IPS-18c (cell line): ENCODE results near the gene HINT3.
"Not testable (repeated sequence)": the region's sequence is repeated elsewhere in the genome, so short reads cannot be mapped to it uniquely, and the experiment has no call there.

Experiments
- H3K4me3 ChIP-seq: 2 replicates; pipeline ENCODE4 v1.7.0; 2013; ENCODE audit warnings: low read depth, mild to moderate bottlenecking, low read length, moderate library complexity; ENCODE audit not compliant: insufficient read depth
- H3K9me3 ChIP-seq: one replicate; pipeline ENCODE4 v1.6.1; 2013; ENCODE audit warnings: mild to moderate bottlenecking, low read length, moderate library complexity; ENCODE audit not compliant: control insufficient read depth, insufficient read depth

HINT3 gene

DNA sequence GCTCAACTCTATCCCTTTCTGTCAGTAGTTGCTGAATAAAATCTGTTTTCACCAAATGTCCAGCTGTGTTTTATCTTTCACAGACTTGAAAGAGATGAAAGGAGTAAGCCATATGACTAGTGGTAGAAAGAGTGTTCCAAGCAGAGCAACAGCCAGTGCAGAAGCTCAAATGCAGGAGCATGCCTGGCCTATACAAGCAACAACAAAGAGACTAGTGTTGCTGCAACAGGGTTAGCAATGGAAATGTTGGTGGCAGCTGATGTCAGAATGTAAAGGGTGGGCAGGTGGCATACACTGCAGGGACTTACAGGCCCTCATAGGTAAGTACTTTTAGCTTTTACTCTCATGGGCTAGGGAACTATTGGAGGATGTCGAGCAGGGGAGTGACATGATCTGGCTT lies 5.2 kb upstream of the HINT3 start:
- Histone ChIP-seq H3K4me3 (no peak overlapping the region), H3K9me3 (no peaks in the 10 kb centered on the region)

DNA sequence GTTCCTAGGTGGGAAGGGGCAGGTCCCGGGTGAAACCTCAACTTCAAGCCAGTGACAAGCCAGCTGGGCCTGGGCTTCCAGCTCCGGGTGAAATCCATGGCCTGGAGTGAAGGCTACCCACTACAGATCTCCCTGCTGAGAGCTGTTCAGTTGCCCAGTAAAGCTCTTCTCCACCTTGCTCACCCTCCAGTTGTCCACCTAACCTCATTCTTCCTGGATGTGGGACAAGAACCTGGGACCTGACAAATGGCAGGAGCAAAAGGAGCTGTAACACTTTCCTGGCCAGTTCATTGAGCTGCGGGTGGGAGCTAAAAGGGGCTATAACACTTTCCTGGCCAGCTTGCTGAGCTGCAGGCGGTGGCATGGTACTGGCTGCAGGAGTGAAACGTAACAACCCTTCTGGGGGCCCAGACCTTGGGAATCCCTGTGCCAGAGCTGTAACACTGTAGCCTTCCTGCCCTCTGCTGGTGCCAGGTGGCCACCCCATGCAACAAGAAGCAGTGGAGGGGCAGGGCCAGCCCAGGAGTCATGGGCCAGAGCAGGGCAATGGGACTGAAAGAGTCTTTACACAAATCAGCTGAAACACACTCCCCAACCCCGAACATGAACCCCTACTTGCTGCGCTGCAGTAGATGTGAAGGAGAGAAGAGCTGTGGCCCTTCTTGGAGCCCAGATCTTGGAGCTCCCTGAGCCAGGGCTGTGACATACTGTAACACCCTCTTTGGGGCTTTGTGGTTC lies 3.6 kb upstream of the HINT3 start:
- Histone ChIP-seq H3K9me3 (no peaks in the 10 kb centered on the region), H3K4me3 (no peak overlapping the region)

- no peak overlapping the region for H3K4me3 ChIP-seq
- no peaks in the 10 kb centered on the region for H3K9me3 ChIP-seq
Observed at GRCh38 chr6:125953502-125953875, 3.1 kb upstream of the HINT3 start.

- Histone ChIP-seq H3K9me3 (no peaks in the 10 kb centered on the region), H3K4me3 (no peak overlapping the region)
Observed at GRCh38 chr6:125954735-125955339, 1.7 kb upstream of the HINT3 start.

GRCh38 chr6:125955973-125956372 lies 597 bp upstream of the HINT3 start:
- no peaks in the 10 kb centered on the region for H3K9me3 ChIP-seq
- H3K4me3 ChIP-seq, result peak overlapping the region; percentile 97; the same call in 1 of the 2 replicates

DNA sequence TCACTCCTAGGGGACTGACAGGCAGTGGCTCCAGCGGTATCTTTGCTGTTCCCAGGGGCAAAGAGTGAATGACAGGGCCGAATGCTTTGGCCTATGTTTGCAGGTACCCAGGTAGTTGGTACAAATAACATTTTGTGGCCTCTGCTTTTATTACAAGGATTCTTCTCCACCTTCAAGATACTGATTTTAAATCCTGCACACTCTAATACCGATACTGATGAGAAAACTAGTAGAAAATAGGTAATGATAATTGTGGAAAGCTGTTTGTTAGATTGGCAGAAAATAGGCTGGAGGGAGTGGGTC lies 772 bp downstream of the HINT3 start:
- H3K9me3 ChIP-seq, result no peaks in the 10 kb centered on the region

DNA sequence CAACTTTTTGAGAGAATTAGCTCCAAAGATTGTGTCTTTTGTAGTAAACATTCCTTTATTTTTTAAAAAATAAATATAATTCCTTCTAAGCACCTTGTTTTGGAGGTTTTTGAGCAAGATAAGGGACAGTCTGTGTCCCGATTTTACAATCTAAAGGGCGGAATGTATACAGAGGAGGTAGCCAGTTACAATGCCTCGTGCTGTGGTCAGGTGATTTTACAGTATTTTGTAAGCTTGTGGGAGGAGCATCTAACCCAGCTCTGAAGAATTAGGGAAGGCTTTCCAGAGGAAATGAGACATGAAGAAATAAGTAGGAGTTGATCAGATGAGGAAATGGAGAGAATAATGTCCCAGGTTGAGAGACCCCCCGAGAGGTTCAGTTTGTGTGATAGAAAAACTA lies 1.3 kb downstream of the HINT3 start:
- Histone ChIP-seq H3K4me3 (peak overlapping the region; percentile 97; the same call in 1 of the 2 replicates), H3K9me3 (no peaks in the 10 kb centered on the region)

More for the DNA sequence above, 772 bp downstream of the HINT3 start:
- H3K4me3 ChIP-seq, result peak overlapping the region; percentile 97

DNA sequence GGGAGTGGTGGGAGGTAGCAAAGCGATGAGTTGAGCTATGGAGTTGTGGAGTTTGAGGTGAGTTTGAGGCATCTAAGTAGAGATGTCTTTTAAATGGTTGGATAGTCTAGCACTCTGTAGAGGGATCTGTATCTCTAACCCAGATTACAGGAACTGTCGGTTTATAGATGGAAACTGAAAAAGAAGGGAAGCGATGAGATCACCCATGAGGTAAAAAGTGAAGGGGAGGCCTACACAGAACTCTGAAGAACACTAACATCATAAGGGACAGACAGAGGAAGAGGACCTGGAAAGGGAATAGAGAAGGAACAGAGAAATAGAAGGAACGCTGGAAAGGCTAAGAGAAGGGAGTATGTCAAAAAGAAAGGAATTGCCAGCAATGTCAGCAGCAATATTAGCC lies 2.5 kb downstream of the HINT3 start:
- Histone ChIP-seq H3K4me3 (no peak overlapping the region), H3K9me3 (no peaks in the 10 kb centered on the region)

DNA sequence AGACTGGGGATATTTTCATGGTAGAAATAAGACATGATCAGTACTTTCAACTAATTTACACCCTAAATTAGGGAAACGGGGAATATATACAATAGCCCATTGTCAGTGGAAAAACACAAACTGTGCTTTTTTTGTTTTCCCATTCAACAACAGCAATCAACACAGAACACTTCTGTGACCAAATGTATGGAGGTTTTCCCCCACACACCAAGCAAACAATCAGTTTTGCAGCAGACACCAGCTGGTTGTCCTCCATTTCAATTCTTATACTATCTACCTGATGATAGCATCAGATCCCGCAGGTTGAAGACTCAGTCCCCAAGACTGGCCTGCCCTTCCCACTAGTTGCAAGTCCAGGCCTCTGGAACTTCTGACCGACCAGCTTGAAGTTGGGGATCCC lies 4.5 kb downstream of the HINT3 start:
- H3K4me3 ChIP-seq, result no peak overlapping the region
- H3K9me3 ChIP-seq, result no peaks in the 10 kb centered on the region

DNA sequence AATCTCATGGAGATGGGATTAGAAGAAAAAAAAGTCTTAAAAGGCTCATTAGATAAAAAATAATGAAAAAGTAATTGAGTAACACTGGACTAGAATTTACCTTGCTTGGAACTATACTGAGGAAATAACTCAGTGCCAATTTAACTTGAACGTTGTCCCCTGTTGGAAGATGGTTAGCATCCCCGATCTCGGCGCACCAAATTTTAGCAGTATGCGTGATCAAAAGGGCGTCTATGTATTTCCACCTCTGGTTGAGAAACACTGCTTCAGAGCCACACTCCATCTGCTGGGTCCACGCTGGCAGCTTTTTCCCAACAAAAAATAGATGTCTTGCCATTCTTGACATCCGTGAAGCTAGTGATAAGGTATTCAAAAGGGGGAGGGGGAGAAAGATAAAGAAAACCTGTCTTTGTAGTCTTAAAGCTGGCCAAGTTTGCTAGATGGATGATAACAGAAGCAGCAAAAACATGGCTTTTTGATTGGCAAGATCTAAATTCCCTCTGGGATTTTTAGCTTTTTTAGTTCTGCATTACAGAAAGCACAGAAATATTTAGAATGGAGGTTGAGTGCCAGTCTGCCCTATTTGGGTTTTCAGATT lies 6.4 kb downstream of the HINT3 start:
- H3K4me3 ChIP-seq, result no peak overlapping the region
- no peaks in the 10 kb centered on the region for H3K9me3 ChIP-seq

GRCh38 chr6:125963817-125964216 lies 7.2 kb downstream of the HINT3 start:
- no peaks in the 10 kb centered on the region for H3K9me3 ChIP-seq

DNA sequence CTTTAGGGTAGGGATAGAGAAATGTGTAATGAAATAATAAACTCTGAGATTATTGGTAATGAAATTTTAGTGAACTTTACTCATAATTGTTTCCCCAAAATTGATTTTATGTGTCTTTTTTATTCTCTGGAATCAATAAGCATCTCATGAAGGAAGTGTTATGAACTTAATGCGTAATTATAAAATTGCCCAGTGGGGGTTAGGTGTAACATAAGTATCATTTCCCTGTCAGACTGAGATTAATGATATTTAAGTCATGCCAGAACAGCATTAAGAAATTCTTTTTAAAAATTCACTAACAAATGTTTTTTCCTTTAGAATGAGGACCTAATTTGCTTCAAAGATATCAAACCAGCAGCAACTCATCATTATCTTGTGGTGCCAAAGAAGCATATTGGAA lies 10.0 kb downstream of the HINT3 start:
- H3K9me3 ChIP-seq, result no peaks in the 10 kb centered on the region
- no peak overlapping the region for H3K4me3 ChIP-seq

More at GRCh38 chr6:125963817-125964216, 7.2 kb downstream of the HINT3 start:
- no peak overlapping the region for H3K4me3 ChIP-seq

- Histone ChIP-seq H3K4me3 (no peak overlapping the region), H3K9me3 (no peaks in the 10 kb centered on the region)
Observed at GRCh38 chr6:125968493-125968892, 11.9 kb downstream of the HINT3 start.

GRCh38 chr6:125970760-125971159 lies 14.2 kb downstream of the HINT3 start:
- H3K4me3 ChIP-seq, result no peak overlapping the region

DNA sequence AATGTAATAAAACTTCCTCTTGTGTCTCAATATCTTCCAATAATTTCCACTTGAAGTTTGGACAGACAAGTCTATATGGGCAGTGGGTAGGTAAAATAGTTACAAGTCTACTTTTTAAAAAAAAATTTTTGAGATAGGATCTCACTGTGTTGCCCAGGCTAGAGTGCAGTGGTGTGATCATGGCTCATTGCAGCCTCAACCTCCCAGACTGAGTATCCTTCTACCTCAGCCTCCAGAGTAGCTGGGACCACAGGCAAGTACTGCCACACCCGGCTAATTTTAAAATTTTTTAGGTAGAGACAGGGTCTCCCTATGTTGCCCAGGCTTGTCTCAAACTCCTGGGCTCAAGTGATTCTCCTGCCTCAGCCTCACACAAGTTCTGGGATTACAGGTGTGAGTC lies 15.9 kb downstream of the HINT3 start:
- H3K4me3 ChIP-seq, H3K9me3 ChIP-seq: not testable (repeated sequence)

More at GRCh38 chr6:125970760-125971159, 14.2 kb downstream of the HINT3 start:
- no peaks in the 10 kb centered on the region for H3K9me3 ChIP-seq

GRCh38 chr6:125974214-125974866 lies 17.8 kb downstream of the HINT3 start:
- Histone ChIP-seq H3K4me3 (no peak overlapping the region), H3K9me3 (no peaks in the 10 kb centered on the region)

DNA sequence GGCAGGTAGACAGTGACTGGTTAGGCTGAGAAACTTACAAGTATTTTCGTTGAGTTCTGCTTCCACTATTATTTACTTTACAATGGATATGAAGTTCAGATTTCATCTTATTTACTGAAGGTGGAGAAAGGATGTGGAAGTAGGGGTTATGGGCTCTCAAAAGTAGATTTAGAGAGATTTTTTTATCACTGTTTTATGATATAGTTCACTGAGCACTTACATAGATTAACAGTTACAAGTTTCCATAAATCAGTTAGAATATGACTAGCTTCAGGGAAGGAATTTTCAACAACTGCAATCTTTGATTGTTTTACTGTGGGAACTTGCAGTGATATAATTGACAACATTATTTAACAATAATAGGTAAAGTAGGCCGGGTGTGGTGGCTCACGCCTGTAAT lies 22.5 kb downstream of the HINT3 start:
- H3K9me3 ChIP-seq, result no peaks in the 10 kb centered on the region
- H3K4me3 ChIP-seq, result no peak overlapping the region

- H3K9me3 ChIP-seq, result no peaks in the 10 kb centered on the region
- no peak overlapping the region for H3K4me3 ChIP-seq
Observed at GRCh38 chr6:125981571-125982185, 25.1 kb downstream of the HINT3 start.
